ENCODE measurements around the gene FAM13A. TPM values are rescaled to one million over a fixed set of nuclear protein-coding genes. Genes with fewer than 3 reads are reported as not detected.

Gene FAM13A
- total RNA-seq, 1 donor from 2014 or later = 13.2 TPM

- intact Hi-C loops (cut with DNase I) = loop anchor here (1.0 to 5.0 kb wide), 4 partner anchors 61 to 318 kb away; no protein-coding TSS in a partner anchor
- no peak for TF ChIP-seq CTCF (IDR thresholded peaks at IDR 0.05)
- Histone ChIP-seq H3K4me3 (peak overlapping the region in 1 of 2 donors; percentile 38), H3K9me3 (no peaks in the 10 kb centered on the region), H3K27me3 (no peaks in the 10 kb centered on the region), H3K27ac (peak overlapping the region; percentile 45 to 79), H3K4me1 (peaks cover 3% of the 10 kb centered on the region in 2 donors), H3K36me3 (peaks cover 18 to 32% of the 10 kb centered on the region in 2 donors)
- DNase-seq (ENCODE audit: low spot score in 2 of 2) = no peak
These were observed 351.0 kb downstream of the FAM13A start for GRCh38 chr4:88705805-88706492.

- peaks cover 18 to 25% of the 10 kb centered on the region in 2 donors for H3K36me3 ChIP-seq
- H3K4me1 ChIP-seq = peaks cover 3% of the 10 kb centered on the region in 2 donors
- intact Hi-C loops (cut with DNase I) = loop anchor here (5.0 kb wide), 2 partner anchors 62 to 87 kb away; no protein-coding TSS in a partner anchor
- H3K9me3 ChIP-seq = no peaks in the 10 kb centered on the region
- H3K27me3 ChIP-seq = no peaks in the 10 kb centered on the region
- no peak for TF ChIP-seq CTCF (IDR thresholded peaks at IDR 0.05)
- peak overlapping the region; percentile 45 to 79 for H3K27ac ChIP-seq
- no peak for DNase-seq (ENCODE audit: low spot score in 2 of 2)
- H3K4me3 ChIP-seq = no peak overlapping the region
These were observed 351.8 kb downstream of the FAM13A start for GRCh38 chr4:88705223-88705622.

- no peaks in the 10 kb centered on the region for H3K27me3 ChIP-seq
- intact Hi-C loops (cut with DNase I) = no loop called here
- H3K27ac ChIP-seq = no peak overlapping the region
- H3K4me3 ChIP-seq = no peak overlapping the region
- H3K36me3 ChIP-seq = peaks cover 14 to 23% of the 10 kb centered on the region in 2 donors
- H3K9me3 ChIP-seq = no peaks in the 10 kb centered on the region
- DNase-seq (ENCODE audit: low spot score in 2 of 2) = no peak
- TF ChIP-seq CTCF (IDR thresholded peaks at IDR 0.05) = no peak
- peaks cover 3% of the 10 kb centered on the region in 2 donors for H3K4me1 ChIP-seq
These were observed 354.2 kb downstream of the FAM13A start for GRCh38 chr4:88702782-88703181.

- H3K4me1 ChIP-seq = no peaks in the 10 kb centered on the region
- TF ChIP-seq CTCF (IDR thresholded peaks at IDR 0.05) = no peak
- intact Hi-C loops (cut with DNase I) = no loop called here
- H3K27me3 ChIP-seq = no peaks in the 10 kb centered on the region
- no peak overlapping the region for H3K4me3 ChIP-seq
- H3K9me3 ChIP-seq = no peaks in the 10 kb centered on the region
- no peak for DNase-seq (ENCODE audit: low spot score in 2 of 2)
- peaks cover 6 to 10% of the 10 kb centered on the region in 2 donors for H3K36me3 ChIP-seq
- peak overlapping the region in 1 of 2 donors; percentile 83 for H3K27ac ChIP-seq
These were observed 358.5 kb downstream of the FAM13A start for GRCh38 chr4:88698519-88698918.

- DNase-seq (ENCODE audit: low spot score in 2 of 2) = peak in 1 of 2 donors; percentile 86
- Histone ChIP-seq H3K27ac (peak within 1 kb of the TSS; percentile 54 to 83), H3K9me3 (no peaks in the 10 kb centered on the region), H3K4me3 (peak within 1 kb of the TSS; percentile 64 to 68), H3K4me1 (no peaks in the 10 kb centered on the region), H3K36me3 (peaks cover 2 to 4% of the 10 kb centered on the region in 2 donors), H3K27me3 (no peaks in the 10 kb centered on the region)
- intact Hi-C loops (cut with DNase I) = no loop called here
- no peak for TF ChIP-seq CTCF (IDR thresholded peaks at IDR 0.05)
These were observed 359.2 kb downstream of the FAM13A start, which contains the start of gene NAP1L5 for GRCh38 chr4:88697588-88698329. Gene NAP1L5 (minus strand): TSS chr4:88697829. CDS start chr4:88697754, 75 bp downstream.

Data from ascending aorta (tissue), 2 donors.